ENCODE results near the gene IP6K3. TPM values are rescaled to one million over a fixed set of nuclear protein-coding genes. Genes with fewer than 3 reads are reported as not detected.

Gene IP6K3
- polyA plus RNA-seq, 1 donor (not counting 4 experiments of a cell fraction or from before 2014, with no cell fraction given), result not detected

DNA sequence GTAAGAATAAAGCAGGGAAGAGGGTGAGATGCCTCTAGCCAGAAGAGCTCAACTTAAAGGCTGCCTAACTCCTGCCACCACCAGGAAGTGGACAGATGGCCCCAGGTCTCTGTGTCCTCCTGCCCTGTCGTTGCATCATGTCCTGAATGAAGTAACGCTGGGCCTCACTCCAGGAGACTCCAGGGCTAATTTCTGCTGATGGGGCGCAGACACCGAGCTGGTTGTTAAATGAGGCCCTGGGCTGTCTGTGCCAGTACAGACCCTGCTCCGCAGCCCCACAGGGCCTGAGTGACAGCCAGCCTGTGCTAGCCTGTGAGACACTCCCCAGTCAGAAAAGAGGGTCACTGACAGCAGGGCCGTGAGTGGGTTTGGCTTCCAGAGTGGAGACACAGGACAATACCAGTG lies 6.5 kb downstream of the IP6K3 start:
- Histone ChIP-seq H3K4me2 (ENCODE audit: control insufficient read depth, extremely low read depth, insufficient read depth, low read depth, low read length) (no peak overlapping the region), H4K20me1 (ENCODE audit: control insufficient read depth, extremely low read depth, insufficient read depth, low read length) (no peaks in the 10 kb centered on the region), H3K9me1 (ENCODE audit: control insufficient read depth, extremely low read depth, insufficient read depth, low read length) (peaks cover 2% of the 10 kb centered on the region), H3K36me3 (ENCODE audit: control insufficient read depth in 2 of 2, extremely low read depth in 1 of 2, insufficient read depth in 2 of 2, low read length in 2 of 2) (no peaks in the 10 kb centered on the region), H3K4me1 (ENCODE audit: control insufficient read depth, extremely low read depth, insufficient read depth, low read length) (peaks cover 14% of the 10 kb centered on the region), H3K79me2 (ENCODE audit: control insufficient read depth, insufficient read depth, low read length) (no peaks in the 10 kb centered on the region), H3K27me3 (ENCODE audit: control insufficient read depth, extremely low read depth, insufficient read depth, low read length) (peaks cover 5% of the 10 kb centered on the region), H3K27ac (ENCODE audit: control insufficient read depth, insufficient read depth, low read length) (no peak overlapping the region), H3K9ac (ENCODE audit: control insufficient read depth, extremely low read depth, insufficient read depth, low read length) (no peak overlapping the region), H3K9me3 (ENCODE audit: control insufficient read depth, low read depth, low read length) (no peaks in the 10 kb centered on the region), H2AFZ (ENCODE audit: control insufficient read depth, low read length) (no peak overlapping the region), H3K4me3 (ENCODE audit: control insufficient read depth in 2 of 3, extremely low read depth in 1 of 3, insufficient read depth in 2 of 3, low read depth in 1 of 3, low read length in 3 of 3) (no peak overlapping the region)
- no peak for DNase-seq (ENCODE audit: low read depth, low spot score)
- dilution Hi-C loops (cut with MboI; ENCODE audit: extremely low pct_ligation_motif_present, low sequenced_read_pairs), result no loop called here
- no peak for FAIRE-seq
- TF ChIP-seq EZH2 (IDR thresholded peaks at IDR 0.05; ENCODE audit: low read length), result no peak
- TF ChIP-seq, protein P1, sequence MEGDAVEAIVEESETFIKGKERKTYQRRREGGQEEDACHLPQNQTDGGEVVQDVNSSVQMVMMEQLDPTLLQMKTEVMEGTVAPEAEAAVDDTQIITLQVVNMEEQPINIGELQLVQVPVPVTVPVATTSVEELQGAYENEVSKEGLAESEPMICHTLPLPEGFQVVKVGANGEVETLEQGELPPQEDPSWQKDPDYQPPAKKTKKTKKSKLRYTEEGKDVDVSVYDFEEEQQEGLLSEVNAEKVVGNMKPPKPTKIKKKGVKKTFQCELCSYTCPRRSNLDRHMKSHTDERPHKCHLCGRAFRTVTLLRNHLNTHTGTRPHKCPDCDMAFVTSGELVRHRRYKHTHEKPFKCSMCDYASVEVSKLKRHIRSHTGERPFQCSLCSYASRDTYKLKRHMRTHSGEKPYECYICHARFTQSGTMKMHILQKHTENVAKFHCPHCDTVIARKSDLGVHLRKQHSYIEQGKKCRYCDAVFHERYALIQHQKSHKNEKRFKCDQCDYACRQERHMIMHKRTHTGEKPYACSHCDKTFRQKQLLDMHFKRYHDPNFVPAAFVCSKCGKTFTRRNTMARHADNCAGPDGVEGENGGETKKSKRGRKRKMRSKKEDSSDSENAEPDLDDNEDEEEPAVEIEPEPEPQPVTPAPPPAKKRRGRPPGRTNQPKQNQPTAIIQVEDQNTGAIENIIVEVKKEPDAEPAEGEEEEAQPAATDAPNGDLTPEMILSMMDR (optimal IDR thresholded peaks at IDR 0.05 in 1 of 3, IDR thresholded peaks at IDR 0.05 in 1 of 3, conservative IDR thresholded peaks at IDR 0.05 in 1 of 3; ENCODE audit: extremely low read depth in 1 of 3, insufficient read depth in 2 of 3, low read length in 3 of 3), result no peak

DNA sequence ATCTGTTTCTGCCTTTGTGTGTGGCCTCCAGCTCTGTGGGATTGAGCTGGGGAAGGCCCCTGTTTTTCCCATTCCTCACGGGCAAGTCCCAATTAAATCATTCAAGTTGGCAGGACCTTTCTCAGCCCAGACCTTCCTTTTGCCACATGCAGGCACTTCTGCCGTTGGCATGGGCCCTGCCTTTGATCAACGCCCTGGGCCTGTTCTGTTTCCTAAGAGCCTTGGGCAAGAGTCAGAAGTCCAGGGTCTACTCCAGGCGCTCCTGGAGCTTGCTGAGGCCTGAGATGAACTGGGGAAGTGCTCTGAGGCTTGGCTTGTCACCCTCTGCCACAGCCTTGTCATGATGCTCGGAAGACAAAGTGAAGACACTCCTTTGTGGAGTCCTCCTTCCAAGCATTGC lies 7.1 kb downstream of the IP6K3 start:
- dilution Hi-C loops (cut with MboI; ENCODE audit: extremely low pct_ligation_motif_present, low sequenced_read_pairs), result no loop called here
- no peak overlapping the region for H3K27ac ChIP-seq (ENCODE audit: control insufficient read depth, insufficient read depth, low read length)
- no peaks in the 10 kb centered on the region for H3K9me3 ChIP-seq (ENCODE audit: control insufficient read depth, low read depth, low read length)
- no peaks in the 10 kb centered on the region for H4K20me1 ChIP-seq (ENCODE audit: control insufficient read depth, extremely low read depth, insufficient read depth, low read length)
- no peak overlapping the region for H2AFZ ChIP-seq (ENCODE audit: control insufficient read depth, low read length)
- TF ChIP-seq, protein P1 (optimal IDR thresholded peaks at IDR 0.05 in 1 of 3, IDR thresholded peaks at IDR 0.05 in 1 of 3, conservative IDR thresholded peaks at IDR 0.05 in 1 of 3; ENCODE audit: extremely low read depth in 1 of 3, insufficient read depth in 2 of 3, low read length in 3 of 3), result no peak
- no peak for TF ChIP-seq EZH2 (IDR thresholded peaks at IDR 0.05; ENCODE audit: low read length)
- H3K9me1 ChIP-seq (ENCODE audit: control insufficient read depth, extremely low read depth, insufficient read depth, low read length), result peaks cover 2% of the 10 kb centered on the region
- no peaks in the 10 kb centered on the region for H3K79me2 ChIP-seq (ENCODE audit: control insufficient read depth, insufficient read depth, low read length)
- no peak overlapping the region for H3K4me3 ChIP-seq (ENCODE audit: control insufficient read depth in 2 of 3, extremely low read depth in 1 of 3, insufficient read depth in 2 of 3, low read depth in 1 of 3, low read length in 3 of 3)
- H3K36me3 ChIP-seq (ENCODE audit: control insufficient read depth in 2 of 2, extremely low read depth in 1 of 2, insufficient read depth in 2 of 2, low read length in 2 of 2), result no peaks in the 10 kb centered on the region
- H3K9ac ChIP-seq (ENCODE audit: control insufficient read depth, extremely low read depth, insufficient read depth, low read length), result no peak overlapping the region
- peaks cover 5% of the 10 kb centered on the region for H3K27me3 ChIP-seq (ENCODE audit: control insufficient read depth, extremely low read depth, insufficient read depth, low read length)
- FAIRE-seq (no peak), DNase-seq (ENCODE audit: low read depth, low spot score) (no peak)
- peaks cover 8% of the 10 kb centered on the region for H3K4me1 ChIP-seq (ENCODE audit: control insufficient read depth, extremely low read depth, insufficient read depth, low read length)
- no peak overlapping the region for H3K4me2 ChIP-seq (ENCODE audit: control insufficient read depth, extremely low read depth, insufficient read depth, low read depth, low read length)

All from keratinocyte (primary cell).